ENCODE results near the gene MTCL1. TPM values are rescaled to one million over a fixed set of nuclear protein-coding genes. Genes with fewer than 3 reads are reported as not detected.

MTCL1 gene
- 8.7 TPM for polyA plus RNA-seq (2013, experiment 1 of 2)
- polyA plus RNA-seq (2013, experiment 2 of 2): 7.6 TPM

GRCh38 chr18:8705238-8705960, at the start of gene MTCL1:
MTCL1 (plus strand) TSS chr18:8705556; CDS start chr18:8705661, 105 bp downstream.
- H3K9me3 ChIP-seq (ENCODE audit: control insufficient read depth, low read length): no peaks in the 10 kb centered on the region
- H3K4me1 ChIP-seq (ENCODE audit: control insufficient read depth, insufficient read depth, low read length, poor library complexity, severe bottlenecking): peaks cover 13% of the 10 kb centered on the region
- 0% methylated on average over 57 to 69 of the region's 123 CpGs for WGBS, 2 experiments (ENCODE audit: insufficient coverage in 2 of 2)
- no peaks in the 10 kb centered on the region for H3K36me3 ChIP-seq (ENCODE audit: control insufficient read depth, insufficient read depth, low read length)
- H3K4me3 ChIP-seq (ENCODE audit: extremely low read depth, insufficient read depth, low read length, poor library complexity, severe bottlenecking): peak within 1 kb of the TSS; percentile 53
- no peak within 1 kb of the TSS for H3K27ac ChIP-seq (ENCODE audit: low read depth, low read length, severe bottlenecking)

- Histone ChIP-seq H3K9me3 (ENCODE audit: control insufficient read depth, low read length) (no peaks in the 10 kb centered on the region), H3K36me3 (ENCODE audit: control insufficient read depth, insufficient read depth, low read length) (no peaks in the 10 kb centered on the region), H3K4me3 (ENCODE audit: extremely low read depth, insufficient read depth, low read length, poor library complexity, severe bottlenecking) (no peak overlapping the region), H3K4me1 (ENCODE audit: control insufficient read depth, insufficient read depth, low read length, poor library complexity, severe bottlenecking) (no peaks in the 10 kb centered on the region), H3K27ac (ENCODE audit: low read depth, low read length, severe bottlenecking) (no peak overlapping the region)
- 93 to 98% methylated on average over 5 to 6 of the region's 6 CpGs for WGBS, 2 experiments (ENCODE audit: insufficient coverage in 2 of 2)
These were observed 49.1 kb upstream of the MTCL1 start for GRCh38 chr18:8656232-8656631.

- no peaks in the 10 kb centered on the region for H3K36me3 ChIP-seq (ENCODE audit: control insufficient read depth, insufficient read depth, low read length)
- peaks cover 5% of the 10 kb centered on the region for H3K4me1 ChIP-seq (ENCODE audit: control insufficient read depth, insufficient read depth, low read length, poor library complexity, severe bottlenecking)
- WGBS, 2 experiments (ENCODE audit: insufficient coverage in 2 of 2): 77 to 86% methylated on average over 12 to 13 of the region's 14 CpGs
- no peaks in the 10 kb centered on the region for H3K9me3 ChIP-seq (ENCODE audit: control insufficient read depth, low read length)
- H3K27ac ChIP-seq (ENCODE audit: low read depth, low read length, severe bottlenecking): no peak overlapping the region
- H3K4me3 ChIP-seq (ENCODE audit: extremely low read depth, insufficient read depth, low read length, poor library complexity, severe bottlenecking): no peak overlapping the region
These were observed 48.1 kb upstream of the MTCL1 start for GRCh38 chr18:8657050-8657820.

- Histone ChIP-seq H3K9me3 (ENCODE audit: control insufficient read depth, low read length) (no peaks in the 10 kb centered on the region), H3K36me3 (ENCODE audit: control insufficient read depth, insufficient read depth, low read length) (no peaks in the 10 kb centered on the region), H3K4me3 (ENCODE audit: extremely low read depth, insufficient read depth, low read length, poor library complexity, severe bottlenecking) (no peak overlapping the region), H3K27ac (ENCODE audit: low read depth, low read length, severe bottlenecking) (no peak overlapping the region), H3K4me1 (ENCODE audit: control insufficient read depth, insufficient read depth, low read length, poor library complexity, severe bottlenecking) (peaks cover 5% of the 10 kb centered on the region)
- 80 to 82% methylated on average over 13 to 14 of the region's 14 CpGs for WGBS, 2 experiments (ENCODE audit: insufficient coverage in 2 of 2)
These were observed 47.4 kb upstream of the MTCL1 start for GRCh38 chr18:8657873-8658470.

GRCh38 chr18:8658858-8659485, 46.4 kb upstream of the MTCL1 start:
- Histone ChIP-seq H3K4me1 (ENCODE audit: control insufficient read depth, insufficient read depth, low read length, poor library complexity, severe bottlenecking) (peaks cover 5% of the 10 kb centered on the region), H3K4me3 (ENCODE audit: extremely low read depth, insufficient read depth, low read length, poor library complexity, severe bottlenecking) (no peak overlapping the region), H3K27ac (ENCODE audit: low read depth, low read length, severe bottlenecking) (no peak overlapping the region), H3K9me3 (ENCODE audit: control insufficient read depth, low read length) (no peaks in the 10 kb centered on the region), H3K36me3 (ENCODE audit: control insufficient read depth, insufficient read depth, low read length) (no peaks in the 10 kb centered on the region)
- WGBS, 2 experiments (ENCODE audit: insufficient coverage in 2 of 2): 94 to 96% methylated on average over 20 to 24 of the region's 31 CpGs

GRCh38 chr18:8659609-8660242, 45.6 kb upstream of the MTCL1 start:
- no peak overlapping the region for H3K4me3 ChIP-seq (ENCODE audit: extremely low read depth, insufficient read depth, low read length, poor library complexity, severe bottlenecking)
- no peaks in the 10 kb centered on the region for H3K9me3 ChIP-seq (ENCODE audit: control insufficient read depth, low read length)
- no peak overlapping the region for H3K27ac ChIP-seq (ENCODE audit: low read depth, low read length, severe bottlenecking)
- H3K36me3 ChIP-seq (ENCODE audit: control insufficient read depth, insufficient read depth, low read length): no peaks in the 10 kb centered on the region
- 91 to 92% methylated on average over 29 to 36 of the region's 36 CpGs for WGBS, 2 experiments (ENCODE audit: insufficient coverage in 2 of 2)
- H3K4me1 ChIP-seq (ENCODE audit: control insufficient read depth, insufficient read depth, low read length, poor library complexity, severe bottlenecking): peaks cover 5% of the 10 kb centered on the region

GRCh38 chr18:8660316-8660715, 45.0 kb upstream of the MTCL1 start:
- WGBS, 2 experiments (ENCODE audit: insufficient coverage in 2 of 2): 100% methylated on average over 1 of the region's 5 CpGs
- H3K27ac ChIP-seq (ENCODE audit: low read depth, low read length, severe bottlenecking): no peak overlapping the region
- H3K4me3 ChIP-seq (ENCODE audit: extremely low read depth, insufficient read depth, low read length, poor library complexity, severe bottlenecking): no peak overlapping the region
- no peaks in the 10 kb centered on the region for H3K36me3 ChIP-seq (ENCODE audit: control insufficient read depth, insufficient read depth, low read length)
- H3K9me3 ChIP-seq (ENCODE audit: control insufficient read depth, low read length): no peaks in the 10 kb centered on the region
- H3K4me1 ChIP-seq (ENCODE audit: control insufficient read depth, insufficient read depth, low read length, poor library complexity, severe bottlenecking): peaks cover 5% of the 10 kb centered on the region

- WGBS, 2 experiments (ENCODE audit: insufficient coverage in 2 of 2): 7 to 10% methylated on average over 14 to 16 of the region's 18 CpGs
- Histone ChIP-seq H3K4me1 (ENCODE audit: control insufficient read depth, insufficient read depth, low read length, poor library complexity, severe bottlenecking) (peaks cover 5% of the 10 kb centered on the region), H3K36me3 (ENCODE audit: control insufficient read depth, insufficient read depth, low read length) (no peaks in the 10 kb centered on the region), H3K27ac (ENCODE audit: low read depth, low read length, severe bottlenecking) (peak overlapping the region; percentile 51), H3K4me3 (ENCODE audit: extremely low read depth, insufficient read depth, low read length, poor library complexity, severe bottlenecking) (no peak overlapping the region), H3K9me3 (ENCODE audit: control insufficient read depth, low read length) (no peaks in the 10 kb centered on the region)
These were observed 43.4 kb upstream of the MTCL1 start for GRCh38 chr18:8661754-8662559.

- Histone ChIP-seq H3K36me3 (ENCODE audit: control insufficient read depth, insufficient read depth, low read length) (no peaks in the 10 kb centered on the region), H3K4me3 (ENCODE audit: extremely low read depth, insufficient read depth, low read length, poor library complexity, severe bottlenecking) (no peak overlapping the region), H3K4me1 (ENCODE audit: control insufficient read depth, insufficient read depth, low read length, poor library complexity, severe bottlenecking) (peaks cover 5% of the 10 kb centered on the region), H3K27ac (ENCODE audit: low read depth, low read length, severe bottlenecking) (no peak overlapping the region), H3K9me3 (ENCODE audit: control insufficient read depth, low read length) (no peaks in the 10 kb centered on the region)
- WGBS, 2 experiments (ENCODE audit: insufficient coverage in 2 of 2): 47 to 63% methylated on average over 13 of the region's 20 CpGs
These were observed 42.6 kb upstream of the MTCL1 start for GRCh38 chr18:8662560-8663255.
